HG02623 (cell line): ENCODE measurements around the gene CCDC8.
"Not testable (repeated sequence)": the region's sequence is repeated elsewhere in the genome, so short reads cannot be mapped to it uniquely, and the experiment has no call there.

ENCODE experiments used
- ATAC-seq: cut with Tn5 transposase; IDR thresholded peaks from one replicate; pipeline ENCODE4 v1.9.1; 2021; ENCODE audit warnings: moderate library complexity; ENCODE audit not compliant: unreplicated experiment

The CCDC8 gene

GRCh38 chr19:46428239-46429135 lies 15.1 kb upstream of the CCDC8 start, which contains the start of gene PNMA8C:
TSS of gene PNMA8C (minus strand) at chr19:46428936. CDS start at chr19:46428359, 577 bp downstream.
- no peak for ATAC-seq

DNA sequence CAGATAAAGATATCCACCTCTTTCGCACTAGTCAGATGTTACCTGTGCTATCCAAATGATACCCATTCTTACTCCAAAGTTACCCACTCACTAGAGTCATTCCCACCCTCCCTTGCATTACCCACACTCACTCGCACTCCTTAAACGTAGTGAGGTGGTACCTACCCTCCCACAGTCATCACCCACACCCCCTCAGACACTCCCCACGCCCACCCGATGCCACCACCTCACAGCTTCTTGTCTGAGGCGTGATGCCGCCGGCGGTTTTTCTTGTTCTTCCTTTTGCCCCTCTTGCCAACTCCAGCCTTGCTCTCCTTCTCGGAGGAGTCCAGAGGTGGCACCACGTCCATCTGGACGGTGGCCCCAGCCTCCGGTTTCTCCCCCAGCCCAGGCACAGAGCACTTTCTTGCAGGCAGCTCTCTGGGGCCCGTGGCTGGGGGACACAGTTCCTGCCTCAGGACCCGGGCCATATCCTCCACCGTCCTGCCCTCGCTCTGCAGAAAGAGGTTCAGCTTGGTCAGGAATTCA lies 14.2 kb upstream of the CCDC8 start:
- no peak for ATAC-seq

DNA sequence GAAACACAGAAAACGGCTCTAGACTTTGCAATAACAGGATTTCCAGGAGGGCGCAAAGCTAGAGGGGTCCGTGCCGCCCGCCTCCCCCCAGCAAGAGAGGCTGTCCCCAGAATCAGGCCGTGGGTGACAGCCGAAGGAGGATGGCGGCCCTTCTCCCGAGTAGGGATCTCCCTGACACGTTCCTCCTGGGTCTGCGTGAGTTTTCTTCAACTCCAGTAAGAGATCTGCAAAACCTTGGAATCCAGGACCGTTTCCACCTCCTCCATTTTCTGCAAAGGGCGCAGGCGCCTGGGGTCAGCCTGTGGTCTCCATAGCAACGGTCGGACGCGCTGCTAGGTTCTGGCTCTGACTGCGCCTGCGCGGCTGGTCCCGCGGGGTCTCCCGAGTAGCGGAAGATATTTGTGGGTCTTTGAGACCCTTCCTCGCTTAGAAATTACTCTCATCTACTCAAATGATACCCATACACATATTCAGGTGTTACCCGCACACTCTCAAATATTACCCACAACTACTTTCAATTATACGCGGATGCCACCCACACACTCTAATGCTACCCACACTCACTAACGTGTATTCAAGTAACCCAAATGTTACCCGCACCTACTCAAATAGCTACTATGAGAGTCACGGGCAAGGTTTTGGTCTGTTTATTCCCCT lies 13.3 kb upstream of the CCDC8 start:
- no peak for ATAC-seq

- ATAC-seq: no peak
Observed at GRCh38 chr19:46426035-46426505, 12.7 kb upstream of the CCDC8 start.

DNA sequence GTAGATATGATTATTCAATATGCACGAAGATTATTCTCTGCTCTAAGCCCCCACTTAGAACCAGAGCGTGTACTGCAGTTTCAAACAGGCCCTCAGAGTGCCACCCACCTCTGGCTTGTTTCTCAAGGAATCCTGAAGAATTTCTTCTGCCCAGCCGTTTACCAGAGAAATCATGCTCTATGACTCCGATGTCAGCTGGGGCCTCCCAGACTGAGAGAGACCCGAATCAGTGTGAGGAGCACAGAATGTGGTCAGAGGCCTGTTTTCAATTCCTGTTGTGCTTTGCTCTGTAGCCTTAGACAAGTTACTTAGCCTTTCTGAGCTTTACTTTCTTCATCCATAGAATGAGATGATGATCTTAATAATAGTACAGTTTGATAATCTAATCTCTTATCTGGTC lies 9.8 kb upstream of the CCDC8 start:
- no peak for ATAC-seq

- ATAC-seq: no peak
Observed at GRCh38 chr19:46422344-46422743, 9.0 kb upstream of the CCDC8 start.

GRCh38 chr19:46420056-46420455 lies 6.7 kb upstream of the CCDC8 start:
- ATAC-seq: no peak

- not testable (repeated sequence) for ATAC-seq
Observed at GRCh38 chr19:46415804-46416709, 2.7 kb upstream of the CCDC8 start.

- not testable (repeated sequence) for ATAC-seq
Observed at GRCh38 chr19:46414899-46415298, 1.5 kb upstream of the CCDC8 start.

DNA sequence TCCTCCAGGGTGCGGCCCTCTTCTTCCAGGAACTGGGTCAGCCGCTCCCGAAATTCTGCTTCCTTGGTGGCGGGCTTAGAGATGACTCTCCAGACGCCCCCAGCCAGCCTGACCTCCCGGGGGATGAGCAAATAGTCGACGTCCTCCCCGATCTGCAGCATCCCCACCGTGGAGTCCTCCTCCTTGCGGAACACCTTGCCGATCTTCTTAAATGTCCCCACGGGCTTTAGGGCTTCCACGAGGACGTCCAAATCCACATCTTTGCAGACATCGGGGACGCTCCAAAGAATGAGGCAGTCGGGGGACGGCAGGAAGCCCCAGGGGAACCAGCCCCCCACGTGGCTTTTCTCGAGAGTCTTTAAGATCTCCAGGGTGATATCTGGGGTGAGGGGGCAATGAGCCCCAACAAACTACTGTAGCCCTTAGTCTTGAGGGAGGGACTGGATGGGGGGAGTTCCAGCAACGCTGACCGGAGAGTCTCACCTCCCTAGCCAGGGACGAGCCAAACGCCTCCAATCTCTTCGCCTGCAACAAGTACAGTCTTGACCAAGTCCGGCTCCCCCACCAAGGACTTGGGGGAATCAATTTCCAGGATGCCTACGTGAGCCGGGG lies 608 bp downstream of the CCDC8 start:
- ATAC-seq: no peak

DNA sequence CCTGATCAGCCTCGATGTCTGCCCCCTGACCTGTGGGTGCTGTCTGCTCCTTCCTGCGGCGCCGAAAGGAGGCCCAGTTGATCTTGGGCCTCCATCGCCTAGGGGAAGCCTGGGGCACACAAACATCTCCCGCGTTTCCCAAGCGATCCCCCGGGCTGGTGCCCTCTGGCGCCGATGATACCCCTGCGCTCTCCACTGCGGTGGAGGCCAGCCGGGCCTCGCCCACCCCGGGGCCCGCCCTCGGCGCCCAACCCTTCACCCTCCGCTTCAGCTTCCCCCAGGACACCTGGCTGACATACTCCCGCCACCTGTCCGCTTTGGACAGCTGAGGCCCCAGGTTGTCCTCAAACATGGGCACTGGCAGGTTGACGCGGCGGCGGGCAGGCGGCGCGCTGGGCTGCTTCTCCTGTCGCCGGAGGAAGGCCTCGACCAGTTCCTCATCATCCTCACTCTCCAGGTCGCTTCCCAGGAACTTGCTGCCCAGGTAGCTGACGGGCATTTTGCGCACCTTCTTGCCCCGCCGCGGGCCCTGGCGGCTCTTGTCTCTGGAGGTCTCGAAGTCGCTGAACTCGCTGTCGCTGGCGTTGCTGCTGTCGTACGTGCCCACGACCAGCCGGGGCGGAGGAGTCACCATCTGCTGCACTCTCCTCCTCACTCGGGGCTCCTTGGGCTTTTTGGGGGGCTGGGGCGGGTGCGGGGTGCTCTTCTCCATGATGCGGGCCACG lies 1.3 kb downstream of the CCDC8 start:
- no peak for ATAC-seq

DNA sequence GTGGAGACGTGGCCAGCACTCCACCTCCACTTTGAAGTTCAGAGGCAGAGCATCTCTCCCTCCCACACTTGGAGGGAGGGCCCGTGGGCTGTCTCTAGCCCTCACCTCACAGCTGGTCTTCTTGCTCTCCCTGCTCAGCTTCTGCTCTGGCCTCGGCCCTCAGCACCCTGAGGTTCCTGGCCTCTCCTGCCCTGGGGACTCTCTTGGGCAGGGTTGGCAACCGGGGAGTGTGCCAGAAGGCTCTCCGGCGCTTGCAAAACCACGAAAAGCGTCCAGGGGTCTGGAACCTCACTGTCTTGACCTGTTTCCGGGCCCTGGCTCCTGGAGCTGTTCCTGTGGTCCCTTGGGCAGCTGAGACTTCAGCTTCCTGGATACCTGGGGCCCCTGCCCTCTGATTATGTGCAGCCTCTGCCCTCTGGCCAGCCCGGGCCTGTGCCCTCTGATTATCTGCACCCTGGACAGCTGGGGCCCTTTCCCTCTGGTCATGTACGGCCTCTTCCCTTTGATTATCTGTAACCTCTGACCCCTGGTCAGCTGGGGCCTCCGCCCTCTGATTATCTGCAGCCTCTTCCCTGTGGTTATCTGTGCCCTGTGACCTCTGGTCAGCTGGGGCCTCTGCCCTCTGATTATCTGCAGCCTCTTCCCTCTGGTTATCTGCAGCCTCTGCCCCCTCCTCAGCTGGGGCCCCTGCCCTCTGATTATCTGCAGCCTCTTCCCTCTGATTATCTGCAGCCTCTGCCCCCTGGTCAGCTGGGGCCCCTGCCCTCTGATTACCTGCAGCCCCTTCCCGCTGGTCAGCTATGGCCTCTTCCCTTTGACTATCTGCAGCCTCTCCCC lies 2.1 kb downstream of the CCDC8 start:
- no peak for ATAC-seq

DNA sequence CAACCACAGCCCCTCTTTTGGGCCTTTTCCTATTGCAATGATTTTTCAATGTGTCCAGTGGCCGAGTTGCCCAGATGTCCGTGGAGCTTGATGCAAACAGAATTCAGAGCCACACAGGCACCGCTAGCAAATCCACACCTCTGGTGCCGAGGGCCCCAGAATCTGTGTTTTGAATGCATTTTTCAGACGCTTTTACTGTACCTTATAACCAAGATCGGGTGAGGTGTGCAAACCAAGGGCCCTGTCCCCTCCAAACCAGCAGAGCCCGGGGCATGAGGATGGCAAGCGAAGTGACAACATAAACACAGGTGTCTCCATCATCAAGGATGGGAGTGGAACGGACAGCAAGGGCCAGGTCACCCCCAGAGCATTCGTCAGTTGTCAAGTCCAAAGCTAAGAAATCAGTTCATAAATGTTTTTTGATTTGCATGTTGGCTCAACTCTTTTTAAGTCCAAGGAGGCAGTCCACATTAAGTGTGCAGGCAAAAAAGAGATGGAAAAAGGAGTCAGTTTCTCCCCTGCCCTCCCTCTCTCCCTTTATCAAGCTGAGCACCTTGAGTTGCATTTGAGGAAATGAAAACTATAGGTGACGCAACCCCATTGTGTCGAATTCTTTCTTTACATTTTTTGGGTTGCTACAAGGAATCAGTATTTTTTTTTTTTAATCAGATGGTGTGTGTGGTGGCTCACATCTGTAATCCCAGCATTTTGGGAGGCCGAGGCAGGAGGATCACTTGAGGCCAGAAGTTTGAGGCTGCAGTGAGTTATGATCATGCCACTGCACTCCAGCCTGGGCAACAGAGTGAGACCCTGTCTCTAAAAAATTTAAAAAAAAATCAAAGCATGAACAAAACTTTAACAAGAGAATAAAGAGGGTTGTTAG lies 2.9 kb downstream of the CCDC8 start:
- ATAC-seq: no peak

- ATAC-seq: no peak
Observed at GRCh38 chr19:46409191-46409590, 4.2 kb downstream of the CCDC8 start.

GRCh38 chr19:46408664-46409039 lies 4.7 kb downstream of the CCDC8 start:
- ATAC-seq: no peak

GRCh38 chr19:46407856-46408663 lies 5.3 kb downstream of the CCDC8 start:
- ATAC-seq: no peak

DNA sequence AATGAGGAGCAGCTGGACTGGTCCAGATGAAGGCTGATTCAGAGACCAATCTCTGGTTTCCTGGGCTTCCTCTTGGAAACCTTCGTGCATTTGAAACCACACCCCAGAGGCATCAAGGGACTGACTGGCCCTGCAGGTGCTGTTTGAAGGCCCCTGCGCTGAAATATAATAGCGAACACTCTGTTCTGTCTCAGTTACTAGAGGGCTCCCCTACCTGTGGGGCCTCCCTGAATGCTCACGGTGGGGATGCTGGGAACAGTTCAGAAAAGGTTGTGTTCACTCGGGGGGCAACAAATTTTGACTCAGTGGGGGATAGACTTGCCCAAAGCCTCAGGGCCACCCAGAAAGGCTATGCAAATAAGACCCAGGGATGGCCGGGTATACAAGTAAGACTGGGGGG lies 6.4 kb downstream of the CCDC8 start:
- ATAC-seq: no peak
